Thyroid gland (tissue), 4 donors: ENCODE results near the gene OR8B8.

ENCODE experiments used
- CTCF ChIP-seq, 6 experiments: fragments of 200-600 bp in 3 of 6; fragments of 450-650 bp in 3 of 6; sonication (generic) in 3 of 6; IDR thresholded peaks; one replicate each; pipeline ENCODE4 v1.5.1; 2016 to 2019; ENCODE audit warnings: antibody characterized with exemption in 6 of 6, mild to moderate bottlenecking in 2 of 6, inconsistent platforms in 1 of 6, moderate library complexity in 1 of 6
- POLR2A ChIP-seq, 2 donors: fragments of 450-650 bp; IDR thresholded peaks; one replicate each; pipeline ENCODE4 v1.6.1; 2017; ENCODE audit warnings: antibody characterized with exemption in 2 of 2, mild to moderate bottlenecking in 2 of 2, moderate library complexity in 1 of 2

DNA sequence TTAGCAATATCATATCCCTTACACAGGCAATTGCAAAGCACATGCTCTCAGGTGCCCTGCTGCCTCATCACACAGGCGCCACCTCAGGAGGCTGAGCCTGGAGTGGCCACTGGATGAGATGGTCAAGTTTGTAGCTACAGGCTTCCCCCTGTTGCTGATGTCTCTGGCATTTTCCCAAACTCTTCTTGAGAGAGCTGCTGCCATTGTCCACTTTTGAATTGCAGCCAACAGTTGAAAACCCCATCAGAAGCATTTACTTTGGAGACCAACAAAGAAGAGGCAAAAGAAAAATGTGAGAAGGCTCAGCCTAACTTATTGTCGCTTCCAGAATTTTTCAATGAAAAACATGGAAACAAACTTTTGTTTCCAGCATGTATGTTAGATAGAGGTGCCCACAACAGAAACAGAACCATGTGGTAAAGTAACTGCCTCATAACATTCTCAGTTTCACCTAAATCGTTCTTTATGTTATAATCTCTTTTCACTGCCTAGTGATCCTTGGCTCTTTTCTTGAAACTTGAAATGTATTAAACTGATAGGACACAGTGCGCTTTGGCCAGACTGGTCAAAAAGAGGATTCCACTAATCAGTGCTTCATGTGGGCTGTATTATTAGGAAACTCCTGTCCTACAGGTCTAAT is 47.6 kb upstream of the OR8B8 start:
- TF ChIP-seq CTCF (IDR thresholded peaks at IDR 0.05) (no peak), POLR2A (IDR thresholded peaks at IDR 0.05) (no peak)
